Spleen (tissue), 11 donors: ENCODE data around the gene INKA1. TPM values are rescaled to one million over a fixed set of nuclear protein-coding genes. Genes with fewer than 3 reads are reported as not detected.
"Not testable (repeated sequence)": the region's sequence is repeated elsewhere in the genome, so short reads cannot be mapped to it uniquely, and the experiment has no call there.

Experiments used
- DNase-seq: peaks from one replicate; pipeline ENCODE4 v3.0.0-alpha.2; 2020
- H3K27ac ChIP-seq, 8 donors: fragments of 200-600 bp; sonication (generic) in 7 of 8; 1 replicate in 4 of 8; 2 replicates in 4 of 8; pipeline versions ENCODE4 v1.5.0 to v1.8.0; 2016 to 2021; ENCODE audit warnings: inconsistent platforms in 4 of 8, mild to moderate bottlenecking in 4 of 8, moderate library complexity in 1 of 8
- H3K27me3 ChIP-seq, 7 donors: fragments of 200-600 bp; sonication (generic) in 6 of 7; replicated peaks in 1 of 7; 1 replicate in 4 of 7; 2 replicates in 3 of 7; pipeline versions ENCODE4 v1.5.0 to v1.8.0; 2016 to 2021; ENCODE audit warnings: inconsistent platforms in 3 of 7, mild to moderate bottlenecking in 1 of 7
- H3K36me3 ChIP-seq, 6 donors: fragments of 200-600 bp; sonication (generic) in 5 of 6; 1 replicate in 4 of 6; 2 replicates in 2 of 6; pipeline versions ENCODE4 v1.5.0 to v1.8.0; 2016 to 2021; ENCODE audit warnings: inconsistent platforms in 2 of 6
- H3K4me1 ChIP-seq, 6 donors: fragments of 200-600 bp; sonication (generic) in 5 of 6; 1 replicate in 3 of 6; 2 replicates in 3 of 6; pipeline versions ENCODE4 v1.5.0 to v1.8.0; 2016 to 2021; ENCODE audit warnings: inconsistent platforms in 3 of 6
- H3K4me3 ChIP-seq, 8 donors: fragments of 200-600 bp; sonication (generic) in 7 of 8; 1 replicate in 4 of 8; 2 replicates in 4 of 8; pipeline versions ENCODE4 v1.5.0 to v1.8.0; 2016 to 2021; ENCODE audit warnings: inconsistent platforms in 4 of 8, mild to moderate bottlenecking in 4 of 8, moderate library complexity in 2 of 8
- H3K9me3 ChIP-seq, 8 donors: fragments of 200-600 bp; sonication (generic) in 7 of 8; 1 replicate in 4 of 8; 2 replicates in 4 of 8; pipeline versions ENCODE4 v1.5.0 to v1.8.0; 2016 to 2021; ENCODE audit warnings: inconsistent platforms in 4 of 8
- POLR2A ChIP-seq, 3 donors: fragments of 450-650 bp; IDR thresholded peaks; one replicate each; pipeline ENCODE4 v1.5.1; 2017; ENCODE audit warnings: antibody characterized with exemption in 3 of 3, mild to moderate bottlenecking in 1 of 3
- POLR2AphosphoS5 ChIP-seq, 3 donors: sonication (generic); formaldehyde crosslinking; IDR thresholded peaks; one replicate each; pipeline ENCODE4 v1.5.1; 2017; ENCODE audit warnings: antibody characterized with exemption in 3 of 3
- WGBS, 5 donors: extraction: QIAGEN DNeasy Blood & Tissue Kit in 3 of 5; methylation state at CpG; one replicate each; pipeline versions ENCODE4 v1.1.5 to v1.1.7; 2013 to 2018; 5-methylcytosine and 5-hydroxymethylcytosine counted together
- intact Hi-C: fragments of 100-400 bp; cut with DNase I; formaldehyde crosslinking; loops from one replicate; pipeline ENCODE4 v1.15.0; 2023; ENCODE audit warnings: low total_unique reads
- polyA plus RNA-seq, 3 donors: library from polyadenylated mRNA; stranded (reverse); fragments of 200-250 nt; gene quantifications; one replicate each; pipeline ENCODE4 v1.2.1, GENCODE V29; 2013
- total RNA-seq, 7 donors: library from RNA; depleted of rRNA in 3 of 7; stranded (reverse); fragments of >200 nt in 3 of 7; fragmentation: NEBNext Ultra II Directional in 4 of 7; extraction: Animal tissue kit (Norgen Biotek cat#: 25700) in 4 of 7; gene quantifications; one replicate each; pipeline versions ENCODE4 v1.1.0 to v1.2.1, GENCODE V29; 2016 to 2021
- TF ChIP-seq, protein P1 (sequence below), 11 experiments: fragments of 200-600 bp in 7 of 11; fragments of 450-650 bp in 4 of 11; sonication (generic) in 4 of 11; IDR thresholded peaks in 8 of 11; conservative IDR thresholded peaks in 3 of 11; 1 replicate in 7 of 11; 2 replicates in 4 of 11; pipeline versions ENCODE4 v1.4.0 to v1.8.0; 2016 to 2021; ENCODE audit warnings: antibody characterized with exemption in 11 of 11, inconsistent platforms in 4 of 11, mild to moderate bottlenecking in 1 of 11
- donor health status: healthy with polysubstance abuse.
- donor health status: DM: no; HTN: no; CAD: no; lungs with moderate emphysema.
- donor health status: DM: no; HTN: no; CAD: no.
- donor health status: Bipolar disorder and iron deficiency.
- donor health status: healthy.
- donor health status: DM: no; HTN: no; CAD: no.
- donor health status: DM: yes; HTN: yes; CAD: no.

The INKA1 gene
- total and polyA plus RNA-seq, 10 donors, result 2.8 to 30.6 (median 13.2) TPM

DNA sequence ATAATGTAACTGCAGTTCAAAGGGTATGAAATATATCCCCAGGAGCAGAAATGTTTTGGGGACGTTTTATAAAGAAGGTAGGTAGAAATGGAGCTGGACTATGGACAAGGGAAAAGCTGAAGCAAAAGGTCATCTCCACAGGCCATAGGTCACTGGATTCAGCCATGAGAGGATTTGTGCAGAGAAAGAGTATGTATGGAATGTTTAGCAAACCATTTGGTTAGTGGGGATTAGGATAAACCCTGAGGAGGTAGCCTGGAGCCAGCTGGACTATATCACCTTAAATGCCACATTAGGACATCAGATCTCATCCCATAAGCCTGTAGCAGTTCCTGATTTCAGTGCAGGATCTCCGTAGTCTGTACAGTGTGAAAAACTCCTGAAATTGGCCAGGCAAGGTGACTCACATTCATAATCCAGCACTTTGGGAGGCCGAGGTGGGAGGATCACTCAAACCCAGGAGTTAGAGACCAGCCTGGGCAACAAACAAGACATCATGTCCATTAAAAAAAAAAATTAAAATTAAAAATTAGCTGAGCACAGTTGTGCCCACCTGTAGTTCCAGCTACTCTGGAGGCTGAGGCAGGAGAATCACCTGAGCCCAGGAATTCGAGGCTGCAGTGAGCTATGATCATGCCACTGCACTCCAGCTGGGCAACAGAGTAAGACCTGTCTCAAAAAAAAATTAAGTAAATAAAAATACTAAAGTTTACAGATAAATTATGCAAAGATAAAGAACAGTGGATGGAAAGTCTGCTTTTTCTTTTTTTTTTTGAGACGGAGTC lies 21.5 kb upstream of the INKA1 start:
- no peak for DNase-seq
- 81 to 90% (median 89%) methylated on average over 5 of the region's 5 CpGs for WGBS, 5 donors
- Histone ChIP-seq H3K27ac (no peak overlapping the region), H3K4me1 (peaks cover 20 to 78% (median 56%) of the 10 kb centered on the region in 6 donors), H3K36me3 (peaks cover 0 to 84% (median 26%) of the 10 kb centered on the region in 6 donors), H3K4me3 (no peak overlapping the region), H3K9me3 (no peaks in the 10 kb centered on the region), H3K27me3 (no peaks in the 10 kb centered on the region)
- TF ChIP-seq POLR2AphosphoS5 (IDR thresholded peaks at IDR 0.05) (no peak), POLR2A (IDR thresholded peaks at IDR 0.05) (no peak)
- TF ChIP-seq, protein P1, sequence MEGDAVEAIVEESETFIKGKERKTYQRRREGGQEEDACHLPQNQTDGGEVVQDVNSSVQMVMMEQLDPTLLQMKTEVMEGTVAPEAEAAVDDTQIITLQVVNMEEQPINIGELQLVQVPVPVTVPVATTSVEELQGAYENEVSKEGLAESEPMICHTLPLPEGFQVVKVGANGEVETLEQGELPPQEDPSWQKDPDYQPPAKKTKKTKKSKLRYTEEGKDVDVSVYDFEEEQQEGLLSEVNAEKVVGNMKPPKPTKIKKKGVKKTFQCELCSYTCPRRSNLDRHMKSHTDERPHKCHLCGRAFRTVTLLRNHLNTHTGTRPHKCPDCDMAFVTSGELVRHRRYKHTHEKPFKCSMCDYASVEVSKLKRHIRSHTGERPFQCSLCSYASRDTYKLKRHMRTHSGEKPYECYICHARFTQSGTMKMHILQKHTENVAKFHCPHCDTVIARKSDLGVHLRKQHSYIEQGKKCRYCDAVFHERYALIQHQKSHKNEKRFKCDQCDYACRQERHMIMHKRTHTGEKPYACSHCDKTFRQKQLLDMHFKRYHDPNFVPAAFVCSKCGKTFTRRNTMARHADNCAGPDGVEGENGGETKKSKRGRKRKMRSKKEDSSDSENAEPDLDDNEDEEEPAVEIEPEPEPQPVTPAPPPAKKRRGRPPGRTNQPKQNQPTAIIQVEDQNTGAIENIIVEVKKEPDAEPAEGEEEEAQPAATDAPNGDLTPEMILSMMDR (IDR thresholded peaks at IDR 0.05 in 8 of 11, conservative IDR thresholded peaks at IDR 0.05 in 3 of 11), result no peak
- intact Hi-C loops, result no loop called here

DNA sequence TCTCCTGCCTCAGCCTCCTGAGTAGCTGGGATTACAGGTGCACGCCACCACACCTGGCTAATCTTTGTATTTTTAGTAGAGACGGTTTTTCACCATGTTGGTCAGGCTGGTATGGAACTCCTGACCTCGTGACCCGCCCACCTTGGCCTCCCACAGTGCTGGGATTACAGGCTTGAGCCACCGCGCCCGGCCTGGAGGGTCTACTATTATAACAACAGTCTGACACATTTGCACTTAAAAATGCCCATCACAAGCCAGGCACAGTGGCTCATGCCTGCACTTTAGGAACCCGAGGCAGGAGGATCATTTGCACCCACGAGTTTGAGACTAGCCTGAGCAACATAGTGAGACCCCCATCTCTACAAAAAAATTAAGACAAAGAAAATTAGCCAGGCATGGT lies 20.8 kb upstream of the INKA1 start:
- H3K4me3 ChIP-seq, intact Hi-C loops, H3K27ac ChIP-seq, H3K27me3 ChIP-seq, H3K9me3 ChIP-seq: not testable (repeated sequence)
- WGBS, 5 donors, result 89 to 98% (median 95%) methylated on average over 9 of the region's 9 CpGs
- Histone ChIP-seq H3K36me3 (peaks cover 0 to 77% (median 22%) of the 10 kb centered on the region in 6 donors), H3K4me1 (peaks cover 27 to 78% (median 63%) of the 10 kb centered on the region in 6 donors)
- peak; percentile 31 for DNase-seq

DNA sequence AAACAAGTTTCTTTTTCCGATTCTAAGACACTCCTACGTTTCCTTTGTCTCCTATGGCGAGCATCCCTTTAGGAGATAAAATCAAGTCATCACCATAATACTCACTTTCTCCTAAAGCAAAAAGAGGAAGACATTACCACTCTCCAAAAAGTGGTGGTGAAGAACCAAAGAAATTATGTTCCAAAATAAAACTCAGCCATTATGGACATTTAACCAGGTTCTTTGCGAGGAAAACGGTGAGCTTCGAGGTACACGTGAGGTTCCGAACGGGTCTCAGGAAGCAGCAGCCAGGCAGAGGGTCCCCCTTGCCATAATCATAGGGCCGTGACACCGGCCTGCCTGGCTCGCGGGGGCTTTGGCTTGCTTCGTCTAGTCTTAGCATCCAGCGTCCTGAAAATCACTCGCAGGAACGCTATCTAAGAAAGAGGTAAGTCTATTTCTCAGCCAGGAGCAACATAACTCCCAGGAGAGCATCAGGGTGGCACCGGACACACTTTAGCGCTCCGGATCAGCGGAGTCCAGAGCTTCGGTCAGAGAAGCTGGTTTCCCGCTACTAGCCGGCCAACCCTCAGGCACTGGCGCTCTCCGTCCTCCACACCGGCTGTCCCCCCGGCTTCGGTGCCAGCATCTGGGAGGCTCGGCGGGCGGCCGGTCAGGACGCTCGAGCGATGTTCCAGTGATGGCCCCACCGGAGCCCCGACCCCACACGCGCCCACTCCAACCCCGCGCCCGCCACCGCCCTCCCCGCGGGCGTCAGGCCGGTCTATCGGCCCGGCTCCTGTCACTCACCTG lies 17.3 kb upstream of the INKA1 start:
- Histone ChIP-seq H3K4me1 (peaks cover 22 to 66% (median 50%) of the 10 kb centered on the region in 6 donors), H3K9me3 (no peaks in the 10 kb centered on the region), H3K36me3 (peaks cover 0 to 45% (median 15%) of the 10 kb centered on the region in 6 donors), H3K27me3 (no peaks in the 10 kb centered on the region), H3K27ac (peak overlapping the region; percentile 95 to 99 (median 98)), H3K4me3 (peak overlapping the region; percentile 67 to 98 (median 82))
- TF ChIP-seq POLR2AphosphoS5 (IDR thresholded peaks at IDR 0.05), result no peak
- TF ChIP-seq, protein P1 (IDR thresholded peaks at IDR 0.05 in 8 of 11, conservative IDR thresholded peaks at IDR 0.05 in 3 of 11), result no peak
- WGBS, 5 donors, result 2 to 6% (median 2%) methylated on average over 15 to 50 of the region's 50 CpGs
- DNase-seq, result no peak
- intact Hi-C loops, result no loop called here

DNA sequence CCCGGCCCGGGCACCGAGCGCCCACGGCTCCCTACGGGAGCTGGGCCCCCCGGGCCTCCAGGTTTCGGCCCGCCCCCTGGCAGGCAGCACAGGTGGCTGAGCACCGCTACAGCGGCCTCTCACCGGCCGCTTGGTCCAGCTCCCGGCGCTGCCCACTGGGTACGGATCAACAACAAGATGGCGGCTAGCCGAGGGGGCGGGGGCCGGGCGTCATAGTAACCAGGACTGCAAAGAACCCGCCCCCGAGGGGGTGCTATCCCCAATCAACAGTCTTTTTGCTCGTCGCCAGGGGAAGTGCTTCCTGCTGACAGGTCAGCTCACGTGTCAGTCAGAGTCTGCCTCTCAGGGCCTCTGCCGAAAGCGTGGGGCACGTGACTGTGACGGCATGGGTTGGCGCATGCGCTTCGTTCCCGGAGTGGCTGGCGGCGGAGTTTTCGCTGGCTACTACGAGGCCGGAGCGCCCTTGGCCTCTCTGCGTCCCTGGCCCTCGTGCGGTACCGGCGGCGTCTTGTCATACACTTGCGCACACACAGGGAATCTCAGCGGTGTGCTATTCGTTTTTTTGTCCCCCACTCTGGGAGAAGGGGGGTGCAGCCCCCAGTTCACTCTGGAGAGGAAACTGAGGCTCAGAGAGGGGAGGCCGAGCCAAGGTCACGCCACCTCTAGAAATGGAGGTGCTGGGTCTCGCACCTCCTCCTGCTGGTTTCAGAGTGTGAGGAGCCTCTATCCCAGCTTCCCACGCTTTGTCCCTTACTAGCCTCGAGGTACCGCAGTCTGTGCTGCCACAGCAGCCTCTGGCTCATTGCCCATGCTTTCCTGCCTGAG lies 16.5 kb upstream of the INKA1 start, which contains the start of gene IP6K1:
Gene IP6K1 (minus strand): TSS at position 186 of the 825 bp plus-strand sequence. CDS start 38,502 bp downstream, outside the sequence.
- intact Hi-C loops, result no loop called here
- Histone ChIP-seq H3K36me3 (peaks cover 0 to 37% (median 9%) of the 10 kb centered on the region in 6 donors), H3K9me3 (no peaks in the 10 kb centered on the region), H3K27me3 (no peaks in the 10 kb centered on the region), H3K27ac (peak within 1 kb of the TSS; percentile 95 to 99 (median 98)), H3K4me3 (peak within 1 kb of the TSS; percentile 67 to 98 (median 82)), H3K4me1 (peaks cover 22 to 58% (median 44%) of the 10 kb centered on the region in 6 donors)
- DNase-seq, result peak; percentile 100
- WGBS, 5 donors, result 2 to 6% (median 3%) methylated on average over 19 to 55 of the region's 55 CpGs
- TF ChIP-seq POLR2A (IDR thresholded peaks at IDR 0.05) (peak in 2 of 3 donors; percentile 54 to 60), POLR2AphosphoS5 (IDR thresholded peaks at IDR 0.05) (peak; percentile 97 to 98 (median 97))
- TF ChIP-seq, protein P1 (IDR thresholded peaks at IDR 0.05 in 8 of 11, conservative IDR thresholded peaks at IDR 0.05 in 3 of 11), result peak in 3 of 11 experiments; percentile 28 to 39 (median 36)
